Suprapubic skin (tissue), 4 donors: Measurements from ENCODE around the gene FCRL2.

Experiments used
- EP300 ChIP-seq: sonication (generic); formaldehyde crosslinking; IDR thresholded peaks from one replicate; pipeline ENCODE4 v1.6.1; 2017; ENCODE audit warnings: antibody characterized with exemption
- POLR2A ChIP-seq, 2 donors: fragments of 450-650 bp; IDR thresholded peaks; one replicate each; pipeline ENCODE4 v1.6.1; 2017; ENCODE audit warnings: antibody characterized with exemption in 2 of 2, mild to moderate bottlenecking in 2 of 2, moderate library complexity in 2 of 2
- POLR2AphosphoS5 ChIP-seq, 3 donors: sonication (generic); formaldehyde crosslinking; IDR thresholded peaks; one replicate each; pipeline ENCODE4 v1.6.1; 2017; ENCODE audit warnings: antibody characterized with exemption in 3 of 3
- TF ChIP-seq, protein P1 (sequence below), 2 donors: fragments of 200-600 bp in 1 of 2; fragments of 450-650 bp in 1 of 2; sonication (generic) in 1 of 2; IDR thresholded peaks; one replicate each; pipeline ENCODE4 v1.5.1; 2016 to 2019; ENCODE audit warnings: antibody characterized with exemption in 2 of 2, mild to moderate bottlenecking in 1 of 2, moderate library complexity in 1 of 2

DNA sequence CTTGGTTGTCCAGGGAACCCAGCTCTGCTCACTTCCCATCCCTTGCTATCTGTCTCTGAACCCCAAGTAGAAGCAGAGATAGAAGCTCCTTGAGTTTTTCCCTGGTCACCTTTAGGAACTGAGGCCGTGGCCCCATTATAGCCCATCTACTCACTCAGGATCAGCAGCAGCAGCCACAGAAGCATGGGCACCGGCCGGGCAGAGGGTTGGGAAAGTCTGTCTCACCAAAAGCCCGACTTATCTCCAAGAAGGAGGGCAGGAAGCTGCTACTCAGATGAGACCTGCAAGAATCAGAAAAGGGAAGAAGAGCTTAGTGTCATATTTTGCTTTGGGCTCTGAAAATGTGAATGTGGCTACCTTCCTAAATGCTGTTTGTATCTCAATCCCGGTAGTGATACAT is 76.6 kb downstream of the FCRL2 start:
- TF ChIP-seq, protein P1, sequence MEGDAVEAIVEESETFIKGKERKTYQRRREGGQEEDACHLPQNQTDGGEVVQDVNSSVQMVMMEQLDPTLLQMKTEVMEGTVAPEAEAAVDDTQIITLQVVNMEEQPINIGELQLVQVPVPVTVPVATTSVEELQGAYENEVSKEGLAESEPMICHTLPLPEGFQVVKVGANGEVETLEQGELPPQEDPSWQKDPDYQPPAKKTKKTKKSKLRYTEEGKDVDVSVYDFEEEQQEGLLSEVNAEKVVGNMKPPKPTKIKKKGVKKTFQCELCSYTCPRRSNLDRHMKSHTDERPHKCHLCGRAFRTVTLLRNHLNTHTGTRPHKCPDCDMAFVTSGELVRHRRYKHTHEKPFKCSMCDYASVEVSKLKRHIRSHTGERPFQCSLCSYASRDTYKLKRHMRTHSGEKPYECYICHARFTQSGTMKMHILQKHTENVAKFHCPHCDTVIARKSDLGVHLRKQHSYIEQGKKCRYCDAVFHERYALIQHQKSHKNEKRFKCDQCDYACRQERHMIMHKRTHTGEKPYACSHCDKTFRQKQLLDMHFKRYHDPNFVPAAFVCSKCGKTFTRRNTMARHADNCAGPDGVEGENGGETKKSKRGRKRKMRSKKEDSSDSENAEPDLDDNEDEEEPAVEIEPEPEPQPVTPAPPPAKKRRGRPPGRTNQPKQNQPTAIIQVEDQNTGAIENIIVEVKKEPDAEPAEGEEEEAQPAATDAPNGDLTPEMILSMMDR (IDR thresholded peaks at IDR 0.05), result no peak
- TF ChIP-seq POLR2A (IDR thresholded peaks at IDR 0.05), result no peak
- TF ChIP-seq EP300, result no peak
- TF ChIP-seq POLR2AphosphoS5 (IDR thresholded peaks at IDR 0.05), result no peak
